ENCODE measurements around the gene CCM2.

The CCM2 gene

GRCh38 chr7:45055594-45056219 is 55.7 kb downstream of the CCM2 start:
- Histone ChIP-seq H2AFZ (ENCODE audit: low read length, unreplicated experiment) (no peak overlapping the region), H3K27me3 (ENCODE audit: insufficient read depth, low read length) (no peaks in the 10 kb centered on the region), H3K36me3 (ENCODE audit: insufficient read depth, low read length) (0 out of 2 replicates have a peak, but pooled peaks cover 6% of the 10 kb centered on the region), H3K4me3 (ENCODE audit: low read depth, low read length) (no peak overlapping the region), H3K27ac (ENCODE audit: low read depth, low read length) (no peak overlapping the region), H3K4me1 (ENCODE audit: control insufficient read depth, insufficient read depth, low read length, unreplicated experiment) (no peaks in the 10 kb centered on the region), H3K79me2 (ENCODE audit: control insufficient read depth, insufficient read depth, low read length, unreplicated experiment) (peaks cover 8% of the 10 kb centered on the region)

GRCh38 chr7:45057878-45058277 is 57.9 kb downstream of the CCM2 start:
- H3K27me3 ChIP-seq (ENCODE audit: insufficient read depth, low read length) = no peaks in the 10 kb centered on the region
- H3K4me1 ChIP-seq (ENCODE audit: control insufficient read depth, insufficient read depth, low read length, unreplicated experiment) = no peaks in the 10 kb centered on the region
- H3K79me2 ChIP-seq (ENCODE audit: control insufficient read depth, insufficient read depth, low read length, unreplicated experiment) = peaks cover 15% of the 10 kb centered on the region
- H2AFZ ChIP-seq (ENCODE audit: low read length, unreplicated experiment) = no peak overlapping the region
- no peak overlapping the region for H3K27ac ChIP-seq (ENCODE audit: low read depth, low read length)
- 0 out of 2 replicates have a peak, but pooled peaks cover 6% of the 10 kb centered on the region for H3K36me3 ChIP-seq (ENCODE audit: insufficient read depth, low read length)
- H3K4me3 ChIP-seq (ENCODE audit: low read depth, low read length) = no peak overlapping the region

- Histone ChIP-seq H3K4me1 (ENCODE audit: control insufficient read depth, insufficient read depth, low read length, unreplicated experiment) (no peaks in the 10 kb centered on the region), H3K4me3 (ENCODE audit: low read depth, low read length) (no peak overlapping the region), H3K79me2 (ENCODE audit: control insufficient read depth, insufficient read depth, low read length, unreplicated experiment) (peaks cover 15% of the 10 kb centered on the region), H3K36me3 (ENCODE audit: insufficient read depth, low read length) (peaks cover 10% of the 10 kb centered on the region; the same call in 1 of the 2 replicates), H3K27me3 (ENCODE audit: insufficient read depth, low read length) (no peaks in the 10 kb centered on the region), H2AFZ (ENCODE audit: low read length, unreplicated experiment) (no peak overlapping the region), H3K27ac (ENCODE audit: low read depth, low read length) (no peak overlapping the region)
Measured at GRCh38 chr7:45060295-45060694, 60.3 kb downstream of the CCM2 start.

- Histone ChIP-seq H3K4me3 (ENCODE audit: low read depth, low read length) (no peak overlapping the region), H3K4me1 (ENCODE audit: control insufficient read depth, insufficient read depth, low read length, unreplicated experiment) (no peaks in the 10 kb centered on the region), H3K36me3 (ENCODE audit: insufficient read depth, low read length) (peaks cover 4% of the 10 kb centered on the region; the same call in 1 of the 2 replicates), H3K79me2 (ENCODE audit: control insufficient read depth, insufficient read depth, low read length, unreplicated experiment) (peaks cover 17% of the 10 kb centered on the region), H3K27ac (ENCODE audit: low read depth, low read length) (no peak overlapping the region), H2AFZ (ENCODE audit: low read length, unreplicated experiment) (no peak overlapping the region), H3K27me3 (ENCODE audit: insufficient read depth, low read length) (no peaks in the 10 kb centered on the region)
Measured at GRCh38 chr7:45061352-45061751, 61.4 kb downstream of the CCM2 start.

- H3K79me2 ChIP-seq (ENCODE audit: control insufficient read depth, insufficient read depth, low read length, unreplicated experiment) = peaks cover 18% of the 10 kb centered on the region
- H3K4me3 ChIP-seq (ENCODE audit: low read depth, low read length) = no peak overlapping the region
- H2AFZ ChIP-seq (ENCODE audit: low read length, unreplicated experiment) = no peak overlapping the region
- H3K36me3 ChIP-seq (ENCODE audit: insufficient read depth, low read length) = peaks cover 4% of the 10 kb centered on the region; the same call in 1 of the 2 replicates
- H3K27ac ChIP-seq (ENCODE audit: low read depth, low read length) = no peak overlapping the region
- H3K27me3 ChIP-seq (ENCODE audit: insufficient read depth, low read length) = no peaks in the 10 kb centered on the region
- no peaks in the 10 kb centered on the region for H3K4me1 ChIP-seq (ENCODE audit: control insufficient read depth, insufficient read depth, low read length, unreplicated experiment)
Measured at GRCh38 chr7:45061806-45062425, 61.9 kb downstream of the CCM2 start.

- no peak overlapping the region for H3K4me3 ChIP-seq (ENCODE audit: low read depth, low read length)
Measured at GRCh38 chr7:45064047-45064725, 64.2 kb downstream of the CCM2 start.

GRCh38 chr7:45065031-45065995 is 65.3 kb downstream of the CCM2 start:
- Histone ChIP-seq H3K36me3 (ENCODE audit: insufficient read depth, low read length) (peaks cover 4% of the 10 kb centered on the region; the same call in 1 of the 2 replicates), H3K27me3 (ENCODE audit: insufficient read depth, low read length) (no peaks in the 10 kb centered on the region), H3K4me1 (ENCODE audit: control insufficient read depth, insufficient read depth, low read length, unreplicated experiment) (no peaks in the 10 kb centered on the region), H3K79me2 (ENCODE audit: control insufficient read depth, insufficient read depth, low read length, unreplicated experiment) (peaks cover 10% of the 10 kb centered on the region), H2AFZ (ENCODE audit: low read length, unreplicated experiment) (no peak overlapping the region), H3K4me3 (ENCODE audit: low read depth, low read length) (no peak overlapping the region), H3K27ac (ENCODE audit: low read depth, low read length) (no peak overlapping the region)

More at GRCh38 chr7:45064047-45064725, 64.2 kb downstream of the CCM2 start:
- Histone ChIP-seq H3K79me2 (ENCODE audit: control insufficient read depth, insufficient read depth, low read length, unreplicated experiment) (peaks cover 10% of the 10 kb centered on the region), H2AFZ (ENCODE audit: low read length, unreplicated experiment) (no peak overlapping the region), H3K4me1 (ENCODE audit: control insufficient read depth, insufficient read depth, low read length, unreplicated experiment) (no peaks in the 10 kb centered on the region), H3K36me3 (ENCODE audit: insufficient read depth, low read length) (peaks cover 4% of the 10 kb centered on the region; the same call in 1 of the 2 replicates), H3K27me3 (ENCODE audit: insufficient read depth, low read length) (no peaks in the 10 kb centered on the region), H3K27ac (ENCODE audit: low read depth, low read length) (no peak overlapping the region)

DNA sequence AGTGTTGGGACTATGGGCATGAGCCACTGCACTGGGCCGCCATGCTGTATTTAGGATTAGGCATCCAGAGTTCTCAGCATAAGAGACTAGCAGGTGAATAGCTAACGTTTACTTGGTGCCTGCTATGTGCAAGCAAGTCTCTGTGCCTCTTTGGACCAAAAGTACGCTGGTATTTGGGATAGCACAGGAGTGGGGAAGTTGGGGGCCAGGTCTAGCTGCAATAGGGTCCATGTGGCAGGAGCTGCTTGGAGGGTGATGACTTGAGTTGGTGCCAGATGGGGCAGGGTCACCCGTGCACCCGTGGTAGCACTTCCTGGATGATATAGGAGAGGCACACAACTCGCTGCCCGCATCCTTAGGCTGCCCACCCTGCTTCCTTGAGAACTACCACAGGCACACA is 66.4 kb downstream of the CCM2 start:
- no peak overlapping the region for H3K4me3 ChIP-seq (ENCODE audit: low read depth, low read length)
- H3K36me3 ChIP-seq (ENCODE audit: insufficient read depth, low read length) = peaks cover 4% of the 10 kb centered on the region; the same call in 1 of the 2 replicates
- H2AFZ ChIP-seq (ENCODE audit: low read length, unreplicated experiment) = no peak overlapping the region
- peaks cover 7% of the 10 kb centered on the region for H3K79me2 ChIP-seq (ENCODE audit: control insufficient read depth, insufficient read depth, low read length, unreplicated experiment)
- H3K27me3 ChIP-seq (ENCODE audit: insufficient read depth, low read length) = no peaks in the 10 kb centered on the region
- peaks cover 2% of the 10 kb centered on the region for H3K4me1 ChIP-seq (ENCODE audit: control insufficient read depth, insufficient read depth, low read length, unreplicated experiment)
- no peak overlapping the region for H3K27ac ChIP-seq (ENCODE audit: low read depth, low read length)

DNA sequence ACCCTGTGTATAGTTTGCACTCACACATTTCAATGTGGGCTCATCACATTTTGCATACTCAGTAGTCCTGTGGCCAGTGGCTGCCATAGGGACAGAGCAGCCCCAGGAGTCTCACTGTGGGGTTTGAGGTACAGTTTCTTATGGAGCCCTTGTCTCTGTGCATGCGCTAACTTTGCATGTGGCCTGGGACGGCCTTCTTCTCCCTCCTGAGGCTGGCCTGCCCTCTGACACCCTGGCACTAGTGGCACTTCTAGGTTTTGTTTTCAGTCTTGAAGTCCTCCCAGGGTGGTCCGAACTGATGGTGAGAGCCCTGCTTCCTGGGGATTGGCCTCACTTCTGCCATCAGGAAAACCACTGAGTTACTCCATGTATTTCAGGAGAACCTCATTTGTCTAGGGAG is 67.6 kb downstream of the CCM2 start:
- Histone ChIP-seq H2AFZ (ENCODE audit: low read length, unreplicated experiment) (no peak overlapping the region), H3K27ac (ENCODE audit: low read depth, low read length) (no peak overlapping the region), H3K27me3 (ENCODE audit: insufficient read depth, low read length) (no peaks in the 10 kb centered on the region), H3K4me1 (ENCODE audit: control insufficient read depth, insufficient read depth, low read length, unreplicated experiment) (peaks cover 11% of the 10 kb centered on the region), H3K79me2 (ENCODE audit: control insufficient read depth, insufficient read depth, low read length, unreplicated experiment) (peaks cover 3% of the 10 kb centered on the region), H3K36me3 (ENCODE audit: insufficient read depth, low read length) (peaks cover 4% of the 10 kb centered on the region; the same call in 1 of the 2 replicates), H3K4me3 (ENCODE audit: low read depth, low read length) (no peak overlapping the region)
